CD4-positive, alpha-beta T cell treated with Interleukin-15 for 4 hours (primary cell): ENCODE results near the gene DLG5.

Source experiments
- DNase-seq: peaks from one replicate; pipeline ENCODE4 v3.0.0-alpha.2; 2020; ENCODE audit warnings: low spot score

The DLG5 gene

GRCh38 chr10:77867124-77867719 is 59.3 kb downstream of the DLG5 start:
- no peak for DNase-seq

- DNase-seq: no peak
Measured at GRCh38 chr10:77866598-77866997, 60.0 kb downstream of the DLG5 start.

- no peak for DNase-seq
Measured at GRCh38 chr10:77865580-77866324, 60.8 kb downstream of the DLG5 start.

GRCh38 chr10:77864151-77864851 is 62.3 kb downstream of the DLG5 start:
- DNase-seq: no peak

DNA sequence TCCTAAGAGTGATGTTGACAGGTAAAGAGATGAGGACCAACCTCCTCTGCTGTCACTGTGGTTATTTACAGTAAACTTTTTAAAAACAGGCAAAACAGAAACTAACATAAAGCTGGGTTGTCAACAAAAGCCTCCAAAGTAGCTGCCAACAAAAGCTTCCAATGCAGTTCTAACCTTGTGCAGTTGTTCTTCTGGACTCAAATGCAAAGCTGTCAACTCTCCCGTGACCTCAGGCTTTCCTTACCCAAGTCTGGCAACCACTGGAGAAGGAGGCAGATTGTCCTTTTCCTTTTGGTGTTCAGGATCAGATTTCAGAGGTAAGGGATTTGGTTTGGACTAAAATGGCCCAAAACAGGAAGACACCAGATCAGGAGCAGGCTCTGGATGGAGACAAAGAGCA is 63.1 kb downstream of the DLG5 start:
- no peak for DNase-seq

DNA sequence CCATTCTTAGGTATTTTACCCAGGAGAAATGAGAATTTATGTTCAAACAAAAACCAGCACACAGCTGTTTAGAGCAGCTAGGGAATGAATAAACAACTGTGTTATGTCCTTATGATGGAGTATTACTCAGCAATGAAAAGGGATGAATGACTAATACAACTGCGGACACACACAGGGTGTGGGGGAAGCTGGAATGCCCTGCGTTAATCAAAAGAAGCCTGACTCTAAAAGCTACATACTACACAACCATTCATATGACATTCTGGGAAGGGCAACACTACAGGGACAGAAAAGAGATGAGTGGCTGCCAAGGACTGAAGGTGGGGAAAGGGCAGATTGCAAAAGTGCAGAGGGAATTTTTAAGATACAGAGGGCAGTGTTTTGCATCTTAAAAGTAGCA is 64.0 kb downstream of the DLG5 start:
- no peak for DNase-seq

DNA sequence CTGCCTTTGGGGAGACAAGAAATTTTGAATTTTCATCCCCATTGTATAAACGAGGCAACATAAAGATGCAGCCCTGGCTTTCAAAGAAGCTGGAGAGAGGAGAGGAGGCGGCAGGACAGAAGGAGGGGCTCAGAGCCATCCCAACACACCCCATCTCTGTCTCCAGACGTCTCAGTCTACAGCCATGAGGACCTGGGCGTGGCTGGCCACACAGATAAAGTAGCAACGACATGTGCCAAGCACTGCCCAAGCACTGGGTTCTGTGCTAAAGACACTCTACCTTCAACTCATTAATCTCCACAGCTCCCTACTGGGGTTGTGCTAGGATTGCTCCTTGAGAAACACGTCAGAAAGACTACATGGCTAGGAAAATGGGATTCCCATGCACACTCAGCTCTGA is 65.2 kb downstream of the DLG5 start:
- DNase-seq: no peak

DNA sequence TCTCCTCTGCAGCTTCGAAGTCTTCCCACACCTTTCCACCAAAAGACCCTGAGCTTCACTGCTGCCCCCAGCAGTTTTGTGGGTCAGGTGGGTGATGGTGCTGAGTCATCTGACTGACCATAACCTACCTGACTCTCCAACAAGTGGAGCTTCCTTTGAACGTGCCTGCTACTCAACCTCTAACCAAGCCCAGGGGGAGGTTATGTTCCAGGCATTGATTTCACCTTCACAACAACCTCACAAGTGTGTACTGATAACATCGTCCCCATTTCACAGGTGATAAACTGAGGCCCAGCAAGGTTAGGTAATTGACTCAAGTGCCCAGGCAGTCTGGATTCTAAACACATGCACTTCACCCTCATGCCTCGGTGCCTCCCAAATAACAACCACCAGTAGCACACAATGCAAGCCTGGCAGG is 66.7 kb downstream of the DLG5 start:
- no peak for DNase-seq

DNA sequence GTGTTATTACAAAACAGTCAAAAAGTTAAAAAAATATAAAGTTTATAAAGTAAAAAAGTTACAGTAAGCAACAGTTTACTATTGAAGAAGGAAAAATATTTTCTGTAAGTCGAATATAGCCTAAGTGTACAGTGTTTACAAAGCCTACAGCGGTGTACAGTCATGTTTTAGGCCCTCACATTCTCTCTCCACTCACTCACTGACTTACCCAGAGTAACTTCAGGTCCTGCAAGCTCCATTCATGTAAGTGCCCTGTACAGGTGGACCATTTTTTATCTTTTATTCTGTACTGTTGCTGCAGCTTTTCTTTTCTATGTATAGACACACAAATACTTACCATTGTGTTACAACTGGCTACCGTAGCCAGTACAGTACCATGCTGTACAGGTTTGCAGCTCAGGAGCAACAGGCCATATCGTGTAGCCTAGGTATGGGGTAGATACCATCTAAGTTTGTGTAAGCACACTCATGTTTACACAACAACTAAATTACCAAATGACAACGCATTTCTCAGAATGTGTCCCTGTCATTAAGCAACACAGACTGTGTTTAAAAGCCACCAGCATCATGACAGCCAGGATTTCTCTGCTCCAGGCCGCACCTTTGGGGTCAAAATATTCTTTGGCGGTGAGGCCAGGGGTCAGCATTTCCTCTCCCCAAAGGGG is 67.2 kb downstream of the DLG5 start:
- DNase-seq: no peak

DNA sequence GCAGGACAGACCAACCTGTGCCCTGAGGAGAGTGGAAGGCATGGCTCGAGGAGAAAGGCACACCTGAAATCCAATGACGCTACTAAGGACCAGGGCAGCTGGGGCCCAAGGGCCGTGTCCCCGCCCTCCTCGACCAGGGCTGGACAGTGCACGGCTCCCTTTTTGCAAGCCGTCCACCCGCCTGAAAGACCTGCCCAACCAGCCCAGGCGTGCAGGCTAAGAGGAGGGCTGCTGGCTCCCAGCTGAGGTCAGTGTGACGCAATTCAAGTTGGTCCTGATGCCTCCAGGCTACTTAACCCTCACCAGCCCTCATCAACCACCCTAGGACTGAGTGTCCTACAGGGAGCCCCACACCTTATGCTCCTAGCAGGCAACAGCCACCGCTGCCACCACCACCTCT is 69.3 kb downstream of the DLG5 start:
- no peak for DNase-seq

DNA sequence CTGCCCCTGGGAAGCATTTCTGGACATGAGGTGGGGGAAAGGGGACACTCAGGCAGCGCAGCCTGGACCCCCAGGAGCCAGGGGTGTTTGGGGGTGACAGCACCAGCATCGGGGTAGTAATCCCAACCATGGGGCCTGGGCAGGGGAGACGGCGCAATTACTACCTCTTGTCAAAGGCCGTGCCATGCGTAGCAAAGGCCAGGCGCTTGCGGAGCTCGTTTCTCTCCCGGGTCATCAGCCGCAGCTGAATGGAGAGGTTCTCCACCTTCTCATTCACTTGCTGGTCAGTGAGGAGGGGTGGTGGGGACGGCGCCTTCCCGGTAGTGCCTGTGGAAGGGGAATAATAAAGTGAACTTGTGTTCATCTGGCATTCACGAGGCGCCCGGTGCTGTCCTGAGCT is 70.0 kb downstream of the DLG5 start:
- DNase-seq: no peak

GRCh38 chr10:77855404-77856155 is 71.0 kb downstream of the DLG5 start:
- DNase-seq: no peak

DNA sequence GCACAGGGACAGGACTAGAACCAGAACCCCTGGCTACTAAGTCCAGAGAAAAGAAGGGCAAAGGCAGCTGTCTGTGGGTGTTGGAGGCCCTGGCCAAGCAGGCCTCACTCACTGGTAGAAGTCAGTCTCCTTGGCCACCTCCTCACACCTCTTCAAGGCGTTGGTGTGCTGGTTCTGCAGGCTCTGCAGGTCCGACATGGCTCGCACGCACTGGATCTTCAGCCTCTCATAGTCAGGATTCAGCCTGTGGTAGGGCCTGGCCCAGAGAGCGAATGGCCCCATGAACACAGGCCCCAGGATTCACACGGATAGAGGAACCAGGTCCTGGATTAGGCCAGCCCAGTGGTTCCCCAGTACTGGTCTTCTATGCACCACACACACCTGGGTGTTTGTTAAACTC is 72.4 kb downstream of the DLG5 start:
- DNase-seq: no peak

- DNase-seq: no peak
Measured at GRCh38 chr10:77853256-77853655, 73.3 kb downstream of the DLG5 start.

GRCh38 chr10:77850620-77851231 is 75.8 kb downstream of the DLG5 start:
- DNase-seq: no peak

GRCh38 chr10:77849039-77849664 is 77.4 kb downstream of the DLG5 start:
- no peak for DNase-seq

DNA sequence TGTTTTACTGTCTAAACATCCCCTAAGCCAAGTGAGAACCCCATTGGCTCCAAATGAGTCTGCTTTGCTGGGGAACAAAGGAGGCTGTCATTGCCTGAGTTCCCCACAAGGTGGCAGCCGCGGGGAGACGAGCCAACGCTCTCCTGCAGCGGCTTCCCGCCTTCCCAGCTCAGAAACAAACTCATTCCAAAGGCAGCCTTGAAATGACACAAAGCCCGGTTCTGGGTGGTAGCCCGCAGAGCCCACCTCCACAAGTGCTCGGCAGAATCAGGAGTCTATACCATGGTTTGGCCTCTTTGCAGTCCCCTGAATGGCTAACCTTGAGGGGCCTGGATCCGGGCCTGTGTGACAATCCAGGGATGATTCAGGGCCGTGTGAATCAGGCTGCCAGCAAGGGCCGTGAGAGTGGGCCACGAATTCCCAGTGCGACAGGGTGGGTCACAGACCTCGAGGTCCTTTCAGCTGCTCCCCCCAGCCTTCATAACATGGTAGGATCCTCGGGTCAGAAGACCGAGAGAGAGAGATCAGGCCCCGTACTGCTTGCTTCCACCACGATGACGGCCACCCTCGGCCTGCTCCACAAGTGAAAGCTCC is 79.7 kb downstream of the DLG5 start:
- peak; percentile 62 for DNase-seq

- DNase-seq: no peak
Measured at GRCh38 chr10:77845451-77845850, 81.1 kb downstream of the DLG5 start.

DNA sequence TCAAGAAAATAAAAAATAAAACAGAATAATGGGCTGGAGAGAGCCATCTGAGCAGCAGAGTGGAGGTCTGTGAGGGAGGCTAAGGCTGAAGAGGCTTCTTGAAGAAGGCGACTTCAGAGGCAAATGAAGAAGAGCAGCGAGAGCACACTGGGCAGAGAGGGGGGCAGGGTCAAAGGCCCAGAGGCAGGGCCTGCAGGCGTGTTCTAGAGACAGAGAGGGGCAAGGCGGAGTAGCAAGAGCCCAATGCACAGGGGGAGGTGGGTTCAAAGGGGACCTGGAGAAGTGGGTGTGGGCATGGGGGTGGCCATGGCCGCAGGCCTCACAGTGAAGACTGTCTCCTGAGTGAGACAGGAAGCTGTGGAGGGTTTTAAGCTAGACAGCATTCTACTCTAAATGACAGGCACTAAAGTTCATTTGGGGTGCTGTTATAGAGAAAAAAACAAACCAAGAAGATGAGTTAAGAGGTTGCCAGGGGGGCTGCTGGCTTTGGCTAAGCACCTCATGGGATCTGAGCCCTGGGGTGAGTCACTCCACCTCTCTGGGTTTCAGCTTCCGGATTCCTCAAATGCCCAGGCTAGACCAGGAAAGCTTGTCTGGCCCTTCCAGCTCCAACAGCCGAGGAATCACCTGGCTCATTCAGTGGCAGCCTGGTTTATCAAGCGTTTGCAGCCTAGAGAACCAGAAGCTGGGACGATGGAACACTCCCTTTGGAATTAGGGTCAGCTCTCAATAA is 81.7 kb downstream of the DLG5 start:
- DNase-seq: no peak

DNA sequence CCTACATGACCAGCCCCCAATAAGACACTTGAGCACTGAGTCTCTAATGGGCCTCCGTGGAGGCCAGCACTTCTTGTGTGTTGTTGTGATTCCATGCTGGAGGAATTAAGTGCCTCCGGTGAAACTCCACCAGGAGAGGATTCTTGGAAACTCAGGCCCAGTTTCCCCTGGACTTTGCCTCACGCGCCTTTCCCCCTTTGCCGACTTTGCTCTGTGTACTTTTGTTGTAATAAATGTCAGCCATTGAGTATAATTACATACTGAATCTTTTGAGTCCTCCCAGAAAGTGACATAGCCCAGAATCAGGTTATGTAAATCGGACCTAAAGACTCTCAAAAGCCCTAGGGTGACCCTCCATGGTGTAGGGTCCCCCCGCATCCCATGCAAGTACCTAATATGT is 82.4 kb downstream of the DLG5 start:
- no peak for DNase-seq
